H9 (cell line): ENCODE measurements around the gene ZNF546. TPM values are rescaled to one million over a fixed set of nuclear protein-coding genes. Genes with fewer than 3 reads are reported as not detected.

ENCODE experiments used
- DNase-seq: peaks from one replicate; pipeline ENCODE4 v3.0.0-alpha.2; 2017
- H2AFZ ChIP-seq: one replicate; pipeline ENCODE4 v1.6.1; 2013; ENCODE audit warnings: mild to moderate bottlenecking, low read length, control low read depth, moderate library complexity
- H2AK5ac ChIP-seq: 2 replicates; pipeline ENCODE4 v1.6.1; 2013; ENCODE audit warnings: low read length, control low read depth, mixed read lengths; ENCODE audit not compliant: insufficient read length
- H2BK120ac ChIP-seq: one replicate; pipeline ENCODE4 v1.6.1; 2013; ENCODE audit warnings: low read depth, mild to moderate bottlenecking, low read length, control low read depth, inconsistent platforms; ENCODE audit not compliant: poor library complexity, severe bottlenecking
- H2BK12ac ChIP-seq: 2 replicates; pipeline ENCODE4 v1.6.1; 2013; ENCODE audit warnings: low read length, control low read depth, mixed read lengths, low read depth; ENCODE audit not compliant: insufficient read length
- H2BK15ac ChIP-seq: 2 replicates; pipeline ENCODE4 v1.6.1; 2013; ENCODE audit warnings: low read depth, low read length, control low read depth
- H2BK20ac ChIP-seq: one replicate; pipeline ENCODE4 v1.6.1; 2013; ENCODE audit warnings: low read depth, mild to moderate bottlenecking, low read length, control low read depth, inconsistent platforms; ENCODE audit not compliant: poor library complexity, severe bottlenecking
- H2BK5ac ChIP-seq: 2 replicates; pipeline ENCODE4 v1.6.1; 2013; ENCODE audit warnings: low read length, control low read depth, mixed read lengths; ENCODE audit not compliant: insufficient read length
- H3K14ac ChIP-seq: 2 replicates; pipeline ENCODE4 v1.6.1; 2013; ENCODE audit warnings: low read length, control low read depth; ENCODE audit not compliant: insufficient read depth
- H3K18ac ChIP-seq: 2 replicates; pipeline ENCODE4 v1.6.1; 2013; ENCODE audit warnings: low read depth, mild to moderate bottlenecking, mixed read lengths, low read length, control low read depth; ENCODE audit not compliant: insufficient read length
- H3K23ac ChIP-seq: 2 replicates; pipeline ENCODE4 v1.6.1; 2013; ENCODE audit warnings: low read length, control low read depth, mixed read lengths, low read depth; ENCODE audit not compliant: insufficient read length
- H3K23me2 ChIP-seq: 2 replicates; pipeline ENCODE4 v1.6.1; 2013; ENCODE audit warnings: low read depth, mild to moderate bottlenecking, mixed read lengths, low read length, control low read depth; ENCODE audit not compliant: insufficient read length, poor library complexity, severe bottlenecking
- H3K27ac ChIP-seq: 2 replicates; pipeline ENCODE4 v1.5.1; 2013; ENCODE audit warnings: low read length, control low read depth, mixed read lengths, low read depth; ENCODE audit not compliant: insufficient read length
- H3K27me3 ChIP-seq: 2 replicates; pipeline ENCODE4 v1.6.1; 2013; ENCODE audit warnings: low read length, control low read depth, inconsistent platforms; ENCODE audit not compliant: insufficient read depth
- H3K4ac ChIP-seq: 2 replicates; pipeline ENCODE4 v1.6.1; 2013; ENCODE audit warnings: low read depth, mild to moderate bottlenecking, control low read depth, inconsistent platforms, low read length, moderate library complexity
- H3K4me1 ChIP-seq: 2 replicates; pipeline ENCODE4 v1.6.1; 2013; ENCODE audit warnings: low read length, control low read depth, inconsistent platforms; ENCODE audit not compliant: insufficient read depth
- H3K4me2 ChIP-seq: 2 replicates; pipeline ENCODE4 v1.6.1; 2013; ENCODE audit warnings: low read length, control low read depth, mixed read lengths; ENCODE audit not compliant: insufficient read length, insufficient read depth
- H3K56ac ChIP-seq: 2 replicates; pipeline ENCODE4 v1.6.1; 2013; ENCODE audit warnings: low read depth, mild to moderate bottlenecking, mixed read lengths, low read length, control low read depth; ENCODE audit not compliant: insufficient read length
- H3K79me1 ChIP-seq: 2 replicates; pipeline ENCODE4 v1.6.1; 2013; ENCODE audit warnings: low read depth, mild to moderate bottlenecking, moderate library complexity, low read length, control low read depth, inconsistent platforms; ENCODE audit not compliant: insufficient read depth, poor library complexity, severe bottlenecking
- H3K79me2 ChIP-seq: 2 replicates; pipeline ENCODE4 v1.6.1; 2013; ENCODE audit warnings: low read length, control low read depth, inconsistent platforms; ENCODE audit not compliant: insufficient read depth
- H3K9ac ChIP-seq: 2 replicates; pipeline ENCODE4 v1.6.1; 2013; ENCODE audit warnings: low read length, control low read depth, mixed read lengths; ENCODE audit not compliant: insufficient read length; ENCODE audit errors: extremely low read depth
- H3K9me3 ChIP-seq: one replicate; pipeline ENCODE4 v1.6.1; 2013; ENCODE audit warnings: low read depth, low read length, inconsistent platforms; ENCODE audit not compliant: control insufficient read depth
- H3T11ph ChIP-seq: one replicate; pipeline ENCODE4 v1.6.1; 2013; ENCODE audit warnings: mild to moderate bottlenecking, low read length, control low read depth, inconsistent platforms
- H4K20me1 ChIP-seq: one replicate; pipeline ENCODE4 v1.6.1; 2013; ENCODE audit not compliant: control insufficient read depth, insufficient read length, insufficient read depth
- H4K5ac ChIP-seq: 2 replicates; pipeline ENCODE4 v1.6.1; 2013; ENCODE audit warnings: low read depth, mild to moderate bottlenecking, mixed read lengths, low read length, control low read depth; ENCODE audit not compliant: insufficient read length
- H4K8ac ChIP-seq: replicated peaks from 2 replicates; pipeline ENCODE4 v1.6.1; 2013; ENCODE audit warnings: low read length, control low read depth, mixed read lengths, low read depth; ENCODE audit not compliant: insufficient read length
- H4K91ac ChIP-seq: 2 replicates; pipeline ENCODE4 v1.6.1; 2013; ENCODE audit warnings: low read depth, mild to moderate bottlenecking, moderate library complexity, mixed read lengths, low read length, control low read depth; ENCODE audit not compliant: insufficient read length
- H3K27ac Mint-ChIP-seq, 3 experiments: 2 replicates in 2 of 3; 3 replicates in 1 of 3; pipeline ENCODE4 v1.8.0; 2020 to 2021; ENCODE audit warnings: mixed read lengths in 3 of 3, mild to moderate bottlenecking in 1 of 3, moderate library complexity in 1 of 3
- H3K27me3 Mint-ChIP-seq: 2 replicates; pipeline ENCODE4 v1.8.0; 2021; ENCODE audit warnings: low read depth, mild to moderate bottlenecking, moderate library complexity, mixed read lengths
- H3K36me3 Mint-ChIP-seq, 3 experiments: 2 replicates in 2 of 3; 3 replicates in 1 of 3; pipeline ENCODE4 v1.8.0; 2020 to 2021; ENCODE audit warnings: low read depth in 3 of 3, mixed read lengths in 3 of 3; ENCODE audit not compliant: insufficient read depth in 1 of 3
- H3K4me1 Mint-ChIP-seq, 2 experiments: 2 replicates each; pipeline ENCODE4 v1.8.0; 2020; ENCODE audit warnings: mixed read lengths in 2 of 2
- H3K4me3 Mint-ChIP-seq, 2 experiments: 2 replicates in 1 of 2; 3 replicates in 1 of 2; pipeline ENCODE4 v1.8.0; 2020 to 2021; ENCODE audit warnings: mild to moderate bottlenecking in 2 of 2, mixed read lengths in 2 of 2, moderate library complexity in 1 of 2
- H3K9me3 Mint-ChIP-seq, 2 experiments: 2 replicates in 1 of 2; 3 replicates in 1 of 2; pipeline ENCODE4 v1.8.0; 2020; ENCODE audit warnings: mild to moderate bottlenecking in 2 of 2, mixed read lengths in 2 of 2, moderate library complexity in 1 of 2
- CTCF ChIP-seq: fragments of 200-600 bp; sonication (generic); conservative IDR thresholded peaks from 3 replicates; pipeline ENCODE4 v1.8.0; 2021; ENCODE audit warnings: antibody characterized with exemption, mild to moderate bottlenecking
- WGBS: extraction: QIAGEN DNeasy Blood & Tissue Kit; methylation state at CpG from one replicate; pipeline ENCODE4 v1.1.7; 2013; ENCODE audit warnings: missing lambda C conversion rate, low lambda C conversion rate, mixed read lengths; ENCODE audit not compliant: insufficient read length; ENCODE audit errors: extremely low coverage; 5-methylcytosine and 5-hydroxymethylcytosine counted together
- total RNA-seq: library from RNA; stranded (reverse); gene quantifications from 2 replicates; pipeline ENCODE4 v1.2.1, GENCODE V29; 2021

Gene ZNF546
- total RNA-seq, 1 experiment from 2014 or later = 1.7 TPM

GRCh38 chr19:40056505-40056904, 59.6 kb downstream of the ZNF546 start:
- Mint-ChIP-seq H3K4me3 (peak overlapping the region; percentile 96 to 99), H3K27ac (0 out of 7 replicates have a peak overlapping the region, but pooled peaks of 1 of the 3 experiments have one; percentile 95), H3K4me1 (peaks cover 12 to 17% of the 10 kb centered on the region in 2 experiments), H3K9me3 (peaks cover 28 to 29% of the 10 kb centered on the region in 2 experiments), H3K36me3 (peaks cover 5 to 14% (median 6%) of the 10 kb centered on the region in 3 experiments; a peak in 6 of 7 replicates), H3K27me3 (peaks cover 8% of the 10 kb centered on the region; the same call in 1 of the 2 replicates)
- H3K27me3 ChIP-seq = no peaks in the 10 kb centered on the region
- H2BK5ac ChIP-seq = no peak overlapping the region
- no peak for TF ChIP-seq CTCF
- no peak overlapping the region for H4K91ac ChIP-seq
- WGBS = no CpG with 5 or more reads among the region's 7 CpGs
- H3K79me2 ChIP-seq = peaks cover 7% of the 10 kb centered on the region
- H2BK12ac ChIP-seq = no peak overlapping the region
- H4K20me1 ChIP-seq = no peaks in the 10 kb centered on the region
- peak overlapping the region; percentile 50 for H3K9ac ChIP-seq
- no peak overlapping the region for H2BK120ac ChIP-seq
- no peak for DNase-seq
- H4K8ac ChIP-seq = no peak overlapping the region
- no peak overlapping the region for H3K56ac ChIP-seq
- H3K9me3 ChIP-seq = no peaks in the 10 kb centered on the region
- H3K23me2 ChIP-seq = peaks cover 8% of the 10 kb centered on the region
- no peak overlapping the region for H4K5ac ChIP-seq
- H3K27ac ChIP-seq = no peak overlapping the region
- H2AK5ac ChIP-seq = no peak overlapping the region
- no peak overlapping the region for H2BK15ac ChIP-seq
- no peak overlapping the region for H2BK20ac ChIP-seq
- H3K4ac ChIP-seq = no peak overlapping the region
- no peak overlapping the region for H3K23ac ChIP-seq
- H3K4me1 ChIP-seq = no peaks in the 10 kb centered on the region
- H3K79me1 ChIP-seq = peaks cover 4% of the 10 kb centered on the region
- H2AFZ ChIP-seq = peak overlapping the region; percentile 86
- peak overlapping the region; percentile 97 for H3K4me2 ChIP-seq
- H3K14ac ChIP-seq = no peak overlapping the region
- no peak overlapping the region for H3K18ac ChIP-seq
- H3T11ph ChIP-seq = no peak overlapping the region
